GM19455 (cell line): ENCODE data around the gene HIVEP3.
A peak's percentile ranks its signal among the peaks of the same experiment; 100 is the strongest.

Source experiments
- ATAC-seq: cut with Tn5 transposase; IDR thresholded peaks from one replicate; pipeline ENCODE4 v1.9.1; 2021; ENCODE audit not compliant: unreplicated experiment

Gene HIVEP3

GRCh38 chr1:41735139-41735538, 183.6 kb downstream of the HIVEP3 start:
- ATAC-seq, result no peak

GRCh38 chr1:41734201-41734970, 184.3 kb downstream of the HIVEP3 start:
- no peak for ATAC-seq

GRCh38 chr1:41733725-41734124, 185.0 kb downstream of the HIVEP3 start:
- ATAC-seq, result no peak

GRCh38 chr1:41733021-41733420, 185.7 kb downstream of the HIVEP3 start:
- ATAC-seq, result no peak

GRCh38 chr1:41731516-41732030, 187.1 kb downstream of the HIVEP3 start:
- ATAC-seq, result no peak

- no peak for ATAC-seq
Measured at GRCh38 chr1:41730806-41731205, 187.9 kb downstream of the HIVEP3 start.

GRCh38 chr1:41728403-41729202, 190.1 kb downstream of the HIVEP3 start:
- ATAC-seq, result peak; percentile 76

GRCh38 chr1:41727749-41728115, 191.0 kb downstream of the HIVEP3 start:
- ATAC-seq, result no peak

- peak; percentile 43 for ATAC-seq
Measured at GRCh38 chr1:41726899-41727748, 191.6 kb downstream of the HIVEP3 start.

- ATAC-seq, result no peak
Measured at GRCh38 chr1:41726292-41726691, 192.4 kb downstream of the HIVEP3 start.

- no peak for ATAC-seq
Measured at GRCh38 chr1:41724926-41725325, 193.8 kb downstream of the HIVEP3 start.

GRCh38 chr1:41724248-41724647, 194.5 kb downstream of the HIVEP3 start:
- ATAC-seq, result no peak

GRCh38 chr1:41723786-41724185, 194.9 kb downstream of the HIVEP3 start:
- ATAC-seq, result no peak

- no peak for ATAC-seq
Measured at GRCh38 chr1:41722184-41722583, 196.5 kb downstream of the HIVEP3 start.

GRCh38 chr1:41720861-41721410, 197.8 kb downstream of the HIVEP3 start:
- ATAC-seq, result no peak

GRCh38 chr1:41719590-41719989, 199.1 kb downstream of the HIVEP3 start:
- no peak for ATAC-seq

GRCh38 chr1:41719128-41719527, 199.6 kb downstream of the HIVEP3 start:
- ATAC-seq, result no peak

- no peak for ATAC-seq
Measured at GRCh38 chr1:41718497-41718896, 200.2 kb downstream of the HIVEP3 start.

GRCh38 chr1:41716188-41717130, 202.3 kb downstream of the HIVEP3 start:
- ATAC-seq, result no peak
